Thymus (tissue), 11 donors: ENCODE data around the gene LRMDA. TPM values are rescaled to one million over a fixed set of nuclear protein-coding genes. Genes with fewer than 3 reads are reported as not detected.
"Not testable (repeated sequence)": the region's sequence is repeated elsewhere in the genome, so short reads cannot be mapped to it uniquely, and the experiment has no call there.

ENCODE experiments used
- DNase-seq, 9 donors: peaks; one replicate each; pipeline ENCODE4 v3.0.0-alpha.2; 2013; ENCODE audit warnings: low spot score in 9 of 9, low read depth in 6 of 9, missing footprints in 1 of 9
- H3K27ac ChIP-seq, 2 donors: one replicate each; pipeline ENCODE4 v1.5.1; 2013; ENCODE audit warnings: control low read depth in 1 of 2, low read depth in 1 of 2, low read length in 1 of 2, mild to moderate bottlenecking in 1 of 2, moderate library complexity in 1 of 2
- H3K27me3 ChIP-seq, 2 donors: one replicate each; pipeline ENCODE4 v1.5.1; 2013; ENCODE audit warnings: low read length in 1 of 2; ENCODE audit not compliant: control insufficient read depth in 2 of 2, insufficient read depth in 1 of 2
- H3K36me3 ChIP-seq, 2 donors: one replicate each; pipeline ENCODE4 v1.5.1; 2013; ENCODE audit warnings: low read length in 1 of 2, mild to moderate bottlenecking in 1 of 2, moderate library complexity in 1 of 2; ENCODE audit not compliant: control insufficient read depth in 2 of 2, insufficient read depth in 2 of 2
- H3K4me1 ChIP-seq, 2 donors: one replicate each; pipeline ENCODE4 v1.5.1; 2013; ENCODE audit warnings: low read length in 2 of 2; ENCODE audit not compliant: control insufficient read depth in 2 of 2, insufficient read depth in 2 of 2
- H3K4me3 ChIP-seq, 2 donors: one replicate each; pipeline ENCODE4 v1.5.1; 2013; ENCODE audit warnings: low read length in 2 of 2, control low read depth in 1 of 2, mild to moderate bottlenecking in 1 of 2
- H3K9me3 ChIP-seq, 2 donors: one replicate each; pipeline ENCODE4 v1.5.1; 2013; ENCODE audit warnings: low read length in 1 of 2, mild to moderate bottlenecking in 1 of 2; ENCODE audit not compliant: control insufficient read depth in 2 of 2, insufficient read depth in 1 of 2
- WGBS: extraction: QIAGEN DNeasy Blood & Tissue Kit; methylation state at CpG from one replicate; pipeline ENCODE4 v1.1.7; 2013; 5-methylcytosine and 5-hydroxymethylcytosine counted together
- polyA plus RNA-seq: library from polyadenylated mRNA; stranded (reverse); fragments of 200-250 nt; gene quantifications from one replicate; pipeline ENCODE4 v1.2.3, GENCODE V29; 2013
- total RNA-seq: library from RNA; stranded (reverse); fragments of 120-200 nt; gene quantifications from one replicate; pipeline ENCODE4 v1.2.4, GENCODE V29; 2013
- donor health status: healthy.

The LRMDA gene
- total and polyA plus RNA-seq, 2 donors = 2.5 to 4.6 TPM

DNA sequence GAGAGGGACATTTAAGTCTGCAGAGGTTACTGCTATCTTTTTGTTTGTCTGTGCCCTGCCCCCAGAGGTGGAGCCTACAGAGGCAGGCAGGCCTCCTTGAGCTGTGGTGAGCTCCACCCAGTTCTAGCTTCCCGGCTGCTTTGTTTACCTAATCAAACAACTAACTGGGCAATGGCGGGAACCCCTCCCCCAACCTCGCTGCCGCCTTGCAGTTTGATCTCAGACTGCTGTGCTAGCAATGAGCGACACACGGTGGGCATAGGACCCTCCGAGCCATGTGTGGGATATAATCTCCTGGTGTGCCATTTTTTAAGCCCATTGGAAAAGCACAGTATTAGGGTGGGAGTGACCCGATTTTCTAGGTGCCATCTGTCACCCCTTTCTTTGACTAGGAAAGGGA lies 716.8 kb downstream of the LRMDA start:
- H3K27ac ChIP-seq, H3K4me1 ChIP-seq, H3K27me3 ChIP-seq, H3K9me3 ChIP-seq, H3K4me3 ChIP-seq, H3K36me3 ChIP-seq, DNase-seq: not testable (repeated sequence)
- WGBS = over 99% methylated on average over 8 of the region's 8 CpGs

DNA sequence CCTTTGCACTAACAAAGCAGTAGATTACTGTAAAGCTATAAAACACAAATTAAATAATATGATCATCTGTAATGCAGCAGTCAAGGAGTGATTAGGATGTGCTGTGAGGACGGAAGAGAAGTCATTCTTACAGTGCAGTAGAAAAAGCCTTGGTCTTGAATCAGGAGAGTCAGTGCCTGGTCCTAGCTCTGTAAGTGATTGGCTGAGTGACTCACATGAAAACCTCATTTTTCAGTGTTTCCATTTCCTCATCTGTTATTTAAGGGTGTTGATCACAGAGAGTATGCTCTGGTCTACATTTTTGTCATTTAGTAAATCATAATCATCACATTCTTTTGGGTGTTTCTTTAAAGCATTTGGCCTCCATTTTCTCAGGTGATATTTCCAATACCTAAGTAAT lies 717.8 kb downstream of the LRMDA start:
- Histone ChIP-seq H3K9me3 (no peaks in the 10 kb centered on the region), H3K27ac (no peak overlapping the region), H3K36me3 (no peaks in the 10 kb centered on the region), H3K4me1 (no peaks in the 10 kb centered on the region), H3K27me3 (no peaks in the 10 kb centered on the region), H3K4me3 (no peak overlapping the region)
- no peak for DNase-seq
- WGBS = 83% methylated on average over 1 of the region's 1 CpG

DNA sequence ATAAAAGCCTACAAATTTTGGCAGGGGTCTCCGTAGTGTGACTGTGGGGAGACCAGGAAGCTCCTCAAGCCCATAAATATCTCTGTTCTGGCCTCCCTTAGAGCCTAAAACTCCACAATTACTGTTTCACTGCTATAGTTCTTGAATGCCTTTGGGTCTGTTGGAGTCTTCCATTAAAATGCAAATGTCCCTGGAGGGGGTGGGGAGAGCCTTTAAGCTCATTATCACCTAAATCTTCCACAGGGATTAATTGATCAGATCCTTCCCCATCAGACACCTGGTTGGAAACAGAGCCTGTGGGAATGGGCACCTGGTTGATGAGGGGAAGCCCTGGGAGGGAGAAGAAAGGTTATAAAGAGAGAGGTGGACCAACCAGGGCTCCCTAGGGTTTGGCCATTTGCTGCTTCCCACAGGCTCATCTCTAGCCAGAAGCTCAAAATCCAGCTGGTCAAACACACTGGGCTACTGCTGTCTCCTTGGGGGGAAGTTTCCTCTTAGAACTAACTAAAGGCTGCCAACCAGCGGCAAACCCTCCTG lies 718.2 kb downstream of the LRMDA start:
- WGBS = 95% methylated on average over 2 of the region's 2 CpGs

DNA sequence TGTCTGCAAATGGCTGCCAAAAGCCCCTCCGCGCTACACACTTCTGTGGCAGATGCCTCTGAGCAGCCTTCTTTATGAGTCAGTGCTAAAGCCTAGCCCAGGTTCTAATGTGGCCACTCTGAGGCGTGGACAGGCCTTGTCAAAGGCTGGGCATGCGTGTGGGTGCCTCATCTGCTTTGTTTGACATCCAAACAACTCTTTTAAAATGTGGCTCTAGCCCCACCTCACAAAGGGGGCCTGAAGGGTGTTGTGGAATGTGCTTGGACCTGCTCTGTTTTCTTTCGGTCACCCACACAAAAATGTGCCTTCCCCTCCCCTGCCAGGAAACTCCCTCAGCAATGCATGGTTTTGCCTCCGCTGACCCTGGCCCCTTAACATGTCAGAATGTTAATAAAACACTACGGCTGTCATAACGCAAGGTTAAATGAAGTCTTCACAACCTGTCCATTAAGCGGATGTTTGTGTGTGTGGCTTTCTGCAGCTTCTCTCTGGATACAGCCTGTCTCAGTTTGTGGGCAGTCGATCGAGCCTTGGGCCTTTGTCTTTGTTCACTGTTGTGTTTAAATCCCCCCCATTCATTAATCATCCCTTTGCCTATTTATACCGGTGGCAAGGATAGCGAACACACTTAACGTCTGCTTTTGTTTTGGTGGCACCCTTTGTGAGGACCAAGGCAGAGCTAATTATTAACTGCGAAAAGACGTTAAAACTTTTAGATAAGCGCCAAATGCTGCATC lies 718.9 kb downstream of the LRMDA start:
- no peak overlapping the region for H3K4me3 ChIP-seq
- H3K27me3 ChIP-seq = no peaks in the 10 kb centered on the region
- 92% methylated on average over 17 of the region's 17 CpGs for WGBS
- no peaks in the 10 kb centered on the region for H3K36me3 ChIP-seq
- no peak overlapping the region for H3K27ac ChIP-seq
- H3K4me1 ChIP-seq = no peaks in the 10 kb centered on the region
- H3K9me3 ChIP-seq = no peaks in the 10 kb centered on the region
- DNase-seq = no peak

More for the DNA sequence above, 718.2 kb downstream of the LRMDA start:
- Histone ChIP-seq H3K27me3 (no peaks in the 10 kb centered on the region), H3K4me1 (no peaks in the 10 kb centered on the region), H3K27ac (no peak overlapping the region), H3K9me3 (no peaks in the 10 kb centered on the region), H3K4me3 (no peak overlapping the region), H3K36me3 (no peaks in the 10 kb centered on the region)
- no peak for DNase-seq

DNA sequence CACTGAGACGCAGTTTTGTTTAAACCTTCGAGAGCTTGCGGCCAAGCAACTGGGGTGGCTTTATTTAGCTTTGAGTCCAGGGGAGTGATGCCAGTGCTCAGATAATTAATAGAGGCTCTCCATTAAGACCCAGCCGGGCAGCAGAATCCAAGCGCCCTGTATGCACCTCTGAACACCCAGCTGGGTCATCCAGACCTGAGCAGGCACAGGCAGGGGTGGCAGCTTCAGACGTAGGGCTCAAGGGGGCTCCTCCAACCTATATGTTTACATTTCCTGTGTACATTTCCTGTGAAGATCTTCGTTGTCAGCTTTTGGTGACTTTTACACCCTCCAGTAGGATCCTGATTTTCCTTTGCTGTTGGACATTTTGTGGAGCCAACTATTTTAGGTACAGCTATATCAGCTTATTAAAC lies 719.5 kb downstream of the LRMDA start:
- Histone ChIP-seq H3K36me3 (no peaks in the 10 kb centered on the region), H3K9me3 (no peaks in the 10 kb centered on the region), H3K27me3 (no peaks in the 10 kb centered on the region), H3K27ac (no peak overlapping the region), H3K4me1 (no peaks in the 10 kb centered on the region), H3K4me3 (no peak overlapping the region)
- 92% methylated on average over 7 of the region's 7 CpGs for WGBS
- DNase-seq = no peak

DNA sequence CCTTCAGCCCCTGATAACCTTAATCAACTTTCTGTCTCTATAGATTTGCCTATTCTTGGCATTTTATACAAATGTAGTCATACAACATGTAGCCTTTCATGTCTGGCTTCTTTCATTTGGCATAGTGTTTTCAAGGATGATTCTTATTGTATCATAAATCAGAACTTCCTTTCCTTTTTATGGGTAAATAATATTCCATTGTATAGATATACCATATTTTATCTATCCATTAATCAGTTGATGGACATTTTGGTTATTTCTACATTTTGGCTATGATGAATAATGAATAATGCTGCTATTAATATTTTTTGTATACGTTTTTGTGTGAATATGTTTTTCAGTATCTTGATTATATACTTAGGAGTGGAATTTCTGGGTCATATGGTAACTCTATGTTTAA lies 720.8 kb downstream of the LRMDA start:
- H3K9me3 ChIP-seq = no peaks in the 10 kb centered on the region
- no peaks in the 10 kb centered on the region for H3K4me1 ChIP-seq
- no peak overlapping the region for H3K27ac ChIP-seq
- 87% methylated on average over 1 of the region's 1 CpG for WGBS
- H3K27me3 ChIP-seq = no peaks in the 10 kb centered on the region
- no peak for DNase-seq
- H3K4me3 ChIP-seq = no peak overlapping the region
- no peaks in the 10 kb centered on the region for H3K36me3 ChIP-seq

DNA sequence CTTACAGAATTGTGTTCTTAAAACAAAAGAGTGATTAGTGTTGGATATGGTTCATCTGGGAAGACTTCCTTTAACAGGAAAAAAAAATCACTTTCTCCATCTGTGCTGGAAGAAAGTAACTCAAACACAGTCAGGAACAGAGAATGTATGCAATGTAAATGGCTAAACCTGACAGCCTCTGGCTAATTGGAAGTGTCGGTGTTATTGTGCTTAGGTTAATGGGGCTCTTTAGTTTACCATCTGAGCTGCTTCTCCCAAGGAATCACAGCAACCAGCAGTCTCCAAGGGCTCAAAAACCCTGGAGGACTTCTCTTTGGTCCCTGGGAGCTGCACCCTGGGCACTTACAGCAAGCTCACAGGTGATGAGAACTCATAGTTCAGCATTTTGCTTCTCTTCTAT lies 724.5 kb downstream of the LRMDA start:
- Histone ChIP-seq H3K4me1 (no peaks in the 10 kb centered on the region), H3K27ac (no peak overlapping the region), H3K9me3 (no peaks in the 10 kb centered on the region), H3K36me3 (no peaks in the 10 kb centered on the region), H3K4me3 (no peak overlapping the region), H3K27me3 (no peaks in the 10 kb centered on the region)
- WGBS = 95% methylated on average over 1 of the region's 1 CpG
- no peak for DNase-seq

DNA sequence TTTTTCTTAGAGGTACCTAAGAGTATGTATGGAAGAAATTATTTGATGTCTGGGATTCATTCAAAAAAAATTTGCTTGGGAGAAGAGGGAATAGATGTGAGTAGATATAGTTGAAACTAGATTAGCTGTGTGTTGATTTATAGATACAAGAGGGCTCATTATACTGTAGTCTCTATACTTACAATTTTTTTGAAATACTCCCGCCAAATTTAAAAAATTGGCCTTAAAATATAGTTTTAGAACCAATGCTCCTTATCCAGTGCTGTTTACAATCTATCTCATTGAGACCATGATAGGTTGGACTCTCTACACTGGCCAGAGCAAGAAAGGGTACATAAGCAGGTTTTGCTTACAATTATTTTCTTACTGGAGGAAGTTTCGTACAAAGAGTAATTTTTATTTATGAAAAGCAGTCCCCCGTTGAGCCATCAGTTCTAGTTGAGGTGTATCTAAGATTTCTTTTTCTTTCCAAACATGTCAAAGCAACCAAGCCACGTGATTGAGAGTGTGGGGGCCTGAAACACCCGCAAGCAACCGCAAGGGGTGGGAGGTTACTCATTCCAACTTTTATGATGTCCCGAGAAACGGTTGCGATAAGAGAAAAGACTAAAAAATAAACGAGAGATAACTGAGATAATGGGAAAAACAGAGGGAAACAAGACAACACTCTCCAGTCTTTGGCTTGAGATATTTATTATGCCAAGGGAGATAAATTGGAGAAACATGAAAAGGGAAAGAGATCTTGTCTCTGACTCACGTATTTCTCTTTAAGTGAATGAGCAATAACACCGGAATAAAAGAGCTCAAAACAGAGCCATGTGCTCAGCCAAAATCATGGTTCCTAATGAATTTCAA lies 729.2 kb downstream of the LRMDA start:
- DNase-seq = no peak
- no peak overlapping the region for H3K4me3 ChIP-seq

DNA sequence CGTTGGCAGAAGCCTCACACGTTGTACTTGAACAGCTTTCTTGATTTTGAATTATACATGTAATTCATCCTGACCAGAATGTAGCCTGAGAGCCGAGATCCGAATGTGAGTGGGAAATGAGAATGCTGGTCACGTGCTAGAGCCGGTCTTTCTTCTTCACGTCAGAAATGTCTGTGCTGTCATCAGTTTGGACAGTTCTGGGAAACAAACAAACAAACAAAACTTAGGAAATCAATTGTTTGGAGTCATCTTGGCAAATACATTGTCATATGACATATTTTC lies 729.8 kb downstream of the LRMDA start:
- DNase-seq = no peak
- Histone ChIP-seq H3K36me3 (no peaks in the 10 kb centered on the region), H3K4me1 (no peaks in the 10 kb centered on the region), H3K27me3 (no peaks in the 10 kb centered on the region), H3K9me3 (no peaks in the 10 kb centered on the region), H3K27ac (no peak overlapping the region), H3K4me3 (no peak overlapping the region)
- 90% methylated on average over 7 of the region's 7 CpGs for WGBS

More for the DNA sequence above, 729.2 kb downstream of the LRMDA start:
- no peaks in the 10 kb centered on the region for H3K27me3 ChIP-seq
- H3K36me3 ChIP-seq = no peaks in the 10 kb centered on the region
- H3K9me3 ChIP-seq = no peaks in the 10 kb centered on the region
- no peaks in the 10 kb centered on the region for H3K4me1 ChIP-seq
- H3K27ac ChIP-seq = no peak overlapping the region
- 91% methylated on average over 12 of the region's 12 CpGs for WGBS
